GM12878 (cell line): ENCODE data around the gene TNFSF11. TPM values are rescaled to one million over a fixed set of nuclear protein-coding genes. Genes with fewer than 3 reads are reported as not detected.

ENCODE experiments used
- ATF7 ChIP-seq: fragments of 450-650 bp; IDR thresholded peaks from 2 replicates; pipeline ENCODE4 v1.6.1; 2016; ENCODE audit warnings: low read depth, mild to moderate bottlenecking
- BHLHE40 ChIP-seq, 2 experiments: fragments of 450-650 bp in 1 of 2; IDR thresholded peaks; 2 replicates each; pipeline ENCODE4 v1.6.1; 2011 to 2017; ENCODE audit warnings: low read depth in 2 of 2, borderline replicate concordance in 1 of 2, improper control_type of control experiment in 1 of 2, low read length in 1 of 2, mild to moderate bottlenecking in 1 of 2
- CEBPB ChIP-seq, 2 experiments: fragments of 150-350 bp in 1 of 2; IDR thresholded peaks; 2 replicates each; pipeline ENCODE4 v1.6.1; 2012 to 2014; ENCODE audit warnings: low read depth in 2 of 2, low read length in 2 of 2, borderline replicate concordance in 1 of 2, inconsistent platforms in 1 of 2
- CREB1 ChIP-seq: IDR thresholded peaks from 2 replicates; pipeline ENCODE4 v1.6.1; 2012; ENCODE audit warnings: low read depth, mild to moderate bottlenecking, inconsistent platforms
- ETV6 ChIP-seq, 2 experiments: fragments of 450-650 bp in 1 of 2; IDR thresholded peaks in 1 of 2; conservative IDR thresholded peaks in 1 of 2; 2 replicates each; pipeline ENCODE4 v1.6.1; 2014; ENCODE audit warnings: antibody characterized with exemption in 1 of 2, borderline replicate concordance in 1 of 2, low read depth in 1 of 2, mild to moderate bottlenecking in 1 of 2, moderate library complexity in 1 of 2
- FOS ChIP-seq: IDR thresholded peaks from 3 replicates; pipeline ENCODE4 v1.6.1; 2011; ENCODE audit warnings: borderline replicate concordance; ENCODE audit not compliant: insufficient read length; ENCODE audit errors: extremely low read depth
- LARP7 ChIP-seq: fragments of 450-650 bp; IDR thresholded peaks from 2 replicates; pipeline ENCODE4 v1.6.1; 2017; ENCODE audit warnings: mild to moderate bottlenecking
- MEF2A ChIP-seq: IDR thresholded peaks from 2 replicates; pipeline ENCODE4 v1.6.1; 2011; ENCODE audit warnings: low read depth, mild to moderate bottlenecking, low read length, moderate library complexity; ENCODE audit not compliant: insufficient read depth
- MYB ChIP-seq: fragments of 150-350 bp; IDR thresholded peaks from 2 replicates; pipeline ENCODE4 v1.6.1; 2014; ENCODE audit warnings: mild to moderate bottlenecking, low read depth, low read length, borderline replicate concordance
- NFIC ChIP-seq: IDR thresholded peaks from 2 replicates; pipeline ENCODE4 v1.6.1; 2012; ENCODE audit warnings: low read depth, mild to moderate bottlenecking, inconsistent platforms, low read length, moderate library complexity
- NR2C1 ChIP-seq: fragments of 450-650 bp; IDR thresholded peaks from 2 replicates; pipeline ENCODE4 v1.6.1; 2017; ENCODE audit warnings: antibody characterized with exemption, mild to moderate bottlenecking, moderate library complexity
- NR2F1 ChIP-seq: fragments of 450-650 bp; conservative IDR thresholded peaks from 2 replicates; pipeline ENCODE4 v1.6.1; 2017; ENCODE audit warnings: mild to moderate bottlenecking
- PAX5 ChIP-seq: IDR thresholded peaks from 2 replicates; pipeline ENCODE4 v1.6.1; 2011; ENCODE audit warnings: low read depth, low read length, borderline replicate concordance
- POLR2A ChIP-seq: IDR thresholded peaks from 2 replicates; pipeline ENCODE4 v1.6.1; 2011; ENCODE audit warnings: low read depth, mild to moderate bottlenecking, low read length
- POLR2AphosphoS5 ChIP-seq: IDR thresholded peaks from 2 replicates; pipeline ENCODE4 v1.6.1; 2011; ENCODE audit warnings: mild to moderate bottlenecking, low read length, inconsistent platforms
- RB1 ChIP-seq: fragments of 450-650 bp; formaldehyde crosslinking; IDR thresholded peaks from 2 replicates; pipeline ENCODE4 v1.6.1; 2017; ENCODE audit warnings: mild to moderate bottlenecking, borderline replicate concordance
- RBBP5 ChIP-seq: fragments of 200-600 bp; sonication (generic); conservative IDR thresholded peaks from 2 replicates; pipeline ENCODE4 v1.6.1; 2016
- RELA ChIP-seq: fragments of 450-650 bp; IDR thresholded peaks from 2 replicates; pipeline ENCODE4 v1.8.0; 2014; ENCODE audit warnings: borderline replicate concordance; ENCODE audit not compliant: partially characterized antibody
- RUNX3 ChIP-seq: IDR thresholded peaks from 2 replicates; pipeline ENCODE4 v1.6.1; 2012; ENCODE audit warnings: low read length, inconsistent platforms
- SREBF2 ChIP-seq: IDR thresholded peaks from 2 replicates; pipeline ENCODE4 v1.6.1; 2012; ENCODE audit warnings: mild to moderate bottlenecking, low read length
- STAT3 ChIP-seq: IDR thresholded peaks from 2 replicates; pipeline ENCODE4 v1.6.1; 2011; ENCODE audit warnings: low read depth, low read length, improper control_type of control experiment
- ZNF24 ChIP-seq: fragments of 450-650 bp; IDR thresholded peaks from 2 replicates; pipeline ENCODE4 v1.6.1; 2017; ENCODE audit warnings: antibody characterized with exemption, mild to moderate bottlenecking
- ZZZ3 ChIP-seq: IDR thresholded peaks from 2 replicates; pipeline ENCODE4 v1.6.1; 2011; ENCODE audit warnings: low read depth; ENCODE audit not compliant: control insufficient read depth, insufficient read length
- polyA plus RNA-seq, 11 experiments: library from polyadenylated mRNA; depleted of rRNA in 4 of 11; unstranded in 6 of 11; stranded (reverse) in 5 of 11; fragments of >200 nt; fragmentation: Nextera tagmentation in 4 of 11; fragmentation: Illumina TruSeq in 1 of 11; extraction: Ambion mirVana in 4 of 11; extraction: Trizol in 1 of 11; gene quantifications; 1 replicate in 1 of 11; 2 replicates in 10 of 11; pipeline versions ENCODE4 v1.2.1 to v1.2.3, GENCODE V29; 2011 to 2016; ENCODE audit warnings: inconsistent platforms in 2 of 11, missing spikeins in 2 of 11, low read depth in 1 of 11
- total RNA-seq, 4 experiments: library from RNA; depleted of rRNA in 3 of 4; stranded (reverse); fragments of >200 nt in 3 of 4; fragmentation: Illumina TruSeq in 1 of 4; extraction: Trizol in 1 of 4; gene quantifications; 2 replicates each; pipeline versions ENCODE4 v1.2.1 to v1.2.3, GENCODE V29; 2013 to 2021
- TF ChIP-seq, protein P1 (sequence below): fragments of 450-650 bp; IDR thresholded peaks from 2 replicates; pipeline ENCODE4 v1.6.1; 2017; ENCODE audit warnings: antibody characterized with exemption, mild to moderate bottlenecking, moderate library complexity
- TF ChIP-seq, protein P2 (sequence below): IDR thresholded peaks from 2 replicates; pipeline ENCODE4 v1.6.1; 2011; ENCODE audit warnings: borderline replicate concordance, low read depth, mild to moderate bottlenecking, moderate library complexity, mixed read lengths, low read length; ENCODE audit not compliant: insufficient read depth; ENCODE audit errors: extremely low read length

Gene TNFSF11
- total and polyA plus RNA-seq, 10 of the 15 experiments (the other 5 are each of a cell fraction or from before 2014, with no cell fraction given), result 0.86 to 14.8 (median 10.0) TPM

DNA sequence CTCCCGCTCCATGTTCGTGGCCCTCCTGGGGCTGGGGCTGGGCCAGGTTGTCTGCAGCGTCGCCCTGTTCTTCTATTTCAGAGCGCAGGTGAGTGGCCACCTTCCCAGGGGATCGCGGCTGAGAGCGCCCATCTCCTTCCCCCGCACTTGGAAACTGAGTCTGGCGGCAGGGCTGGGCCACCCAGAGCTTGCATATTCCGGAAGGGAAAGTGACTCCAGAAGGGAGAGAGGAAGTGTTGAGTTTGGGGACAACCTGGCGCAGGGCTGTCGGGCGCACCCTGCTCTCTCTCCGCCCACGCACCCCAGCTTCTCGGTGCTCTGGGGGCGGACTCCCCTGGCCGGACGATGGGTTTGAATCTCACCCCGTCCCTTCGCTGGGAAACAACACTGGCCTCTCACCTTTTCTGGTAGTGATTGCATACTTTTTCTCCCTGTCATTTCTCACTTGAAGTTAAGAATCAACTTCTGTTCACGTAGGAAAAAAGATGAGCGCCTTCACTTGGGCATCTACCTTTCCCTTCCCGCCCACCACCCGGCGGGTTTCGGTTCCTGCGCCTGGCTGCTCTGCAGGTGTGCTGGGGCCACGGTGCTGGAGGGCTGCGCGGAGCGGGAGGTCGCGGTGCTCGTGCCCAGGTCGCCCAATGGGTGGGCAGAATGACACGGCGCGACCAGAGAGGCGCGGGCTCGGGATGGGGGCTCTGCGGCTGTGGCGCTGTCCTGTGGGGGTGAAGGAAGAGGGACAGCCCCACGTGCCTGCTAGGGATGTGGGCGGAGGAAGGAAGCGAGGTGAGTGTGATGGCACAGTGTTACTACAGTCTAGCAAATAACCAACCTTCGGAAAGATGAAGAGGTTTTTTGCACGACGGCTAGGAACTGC is 721 bp downstream of the TNFSF11 start (continued):
- TF ChIP-seq MEF2A, result no peak
- no peak for TF ChIP-seq ZZZ3
- peak; percentile 58; the same call in 1 of the 2 replicates for TF ChIP-seq RB1
- TF ChIP-seq, protein P1, sequence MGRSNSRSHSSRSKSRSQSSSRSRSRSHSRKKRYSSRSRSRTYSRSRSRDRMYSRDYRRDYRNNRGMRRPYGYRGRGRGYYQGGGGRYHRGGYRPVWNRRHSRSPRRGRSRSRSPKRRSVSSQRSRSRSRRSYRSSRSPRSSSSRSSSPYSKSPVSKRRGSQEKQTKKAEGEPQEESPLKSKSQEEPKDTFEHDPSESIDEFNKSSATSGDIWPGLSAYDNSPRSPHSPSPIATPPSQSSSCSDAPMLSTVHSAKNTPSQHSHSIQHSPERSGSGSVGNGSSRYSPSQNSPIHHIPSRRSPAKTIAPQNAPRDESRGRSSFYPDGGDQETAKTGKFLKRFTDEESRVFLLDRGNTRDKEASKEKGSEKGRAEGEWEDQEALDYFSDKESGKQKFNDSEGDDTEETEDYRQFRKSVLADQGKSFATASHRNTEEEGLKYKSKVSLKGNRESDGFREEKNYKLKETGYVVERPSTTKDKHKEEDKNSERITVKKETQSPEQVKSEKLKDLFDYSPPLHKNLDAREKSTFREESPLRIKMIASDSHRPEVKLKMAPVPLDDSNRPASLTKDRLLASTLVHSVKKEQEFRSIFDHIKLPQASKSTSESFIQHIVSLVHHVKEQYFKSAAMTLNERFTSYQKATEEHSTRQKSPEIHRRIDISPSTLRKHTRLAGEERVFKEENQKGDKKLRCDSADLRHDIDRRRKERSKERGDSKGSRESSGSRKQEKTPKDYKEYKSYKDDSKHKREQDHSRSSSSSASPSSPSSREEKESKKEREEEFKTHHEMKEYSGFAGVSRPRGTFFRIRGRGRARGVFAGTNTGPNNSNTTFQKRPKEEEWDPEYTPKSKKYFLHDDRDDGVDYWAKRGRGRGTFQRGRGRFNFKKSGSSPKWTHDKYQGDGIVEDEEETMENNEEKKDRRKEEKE, result no peak
- peak; percentile 48; the same call in 1 of the 2 replicates for TF ChIP-seq NFIC
- peak; percentile 70 to 89 for TF ChIP-seq BHLHE40 (IDR thresholded peaks at IDR 0.05; ENCODE audit: borderline replicate concordance in 1 of 2, low read depth in 2 of 2, low read length in 1 of 2)
- TF ChIP-seq ETV6 (conservative IDR thresholded peaks at IDR 0.05 in 1 of 2, IDR thresholded peaks at IDR 0.05 in 1 of 2; ENCODE audit: borderline replicate concordance in 1 of 2, low read depth in 1 of 2), result peak in 1 of 2 experiments; percentile 79; a peak in 2 of 4 replicates
- TF ChIP-seq POLR2AphosphoS5, result no peak
- peak; percentile 65 for TF ChIP-seq POLR2A
- TF ChIP-seq LARP7, result peak; percentile 41; the same call in 1 of the 2 replicates
- peak; percentile 67; the same call in 1 of the 2 replicates for TF ChIP-seq NR2F1
- no peak for TF ChIP-seq CEBPB (IDR thresholded peaks at IDR 0.05; ENCODE audit: borderline replicate concordance in 1 of 2, low read depth in 2 of 2, low read length in 2 of 2)
- no peak for TF ChIP-seq STAT3
- TF ChIP-seq PAX5, result peak; percentile 65; the same call in 1 of the 2 replicates
- no peak for TF ChIP-seq MYB
- no peak for TF ChIP-seq SREBF2
- no peak for TF ChIP-seq FOS
- TF ChIP-seq RBBP5, result no peak
- TF ChIP-seq, protein P2, sequence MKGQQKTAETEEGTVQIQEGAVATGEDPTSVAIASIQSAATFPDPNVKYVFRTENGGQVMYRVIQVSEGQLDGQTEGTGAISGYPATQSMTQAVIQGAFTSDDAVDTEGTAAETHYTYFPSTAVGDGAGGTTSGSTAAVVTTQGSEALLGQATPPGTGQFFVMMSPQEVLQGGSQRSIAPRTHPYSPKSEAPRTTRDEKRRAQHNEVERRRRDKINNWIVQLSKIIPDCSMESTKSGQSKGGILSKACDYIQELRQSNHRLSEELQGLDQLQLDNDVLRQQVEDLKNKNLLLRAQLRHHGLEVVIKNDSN, result peak; percentile 62
- TF ChIP-seq ATF7, result no peak
- no peak for TF ChIP-seq NR2C1
- peak; percentile 17; the same call in 1 of the 2 replicates for TF ChIP-seq RUNX3
- TF ChIP-seq RELA, result no peak
- no peak for TF ChIP-seq ZNF24
- peak; percentile 23; the same call in 1 of the 2 replicates for TF ChIP-seq CREB1
